ENCODE measurements around the gene KRTAP1-1.
"Not testable (repeated sequence)": the region's sequence is repeated elsewhere in the genome, so short reads cannot be mapped to it uniquely, and the experiment has no call there.

Gene KRTAP1-1

DNA sequence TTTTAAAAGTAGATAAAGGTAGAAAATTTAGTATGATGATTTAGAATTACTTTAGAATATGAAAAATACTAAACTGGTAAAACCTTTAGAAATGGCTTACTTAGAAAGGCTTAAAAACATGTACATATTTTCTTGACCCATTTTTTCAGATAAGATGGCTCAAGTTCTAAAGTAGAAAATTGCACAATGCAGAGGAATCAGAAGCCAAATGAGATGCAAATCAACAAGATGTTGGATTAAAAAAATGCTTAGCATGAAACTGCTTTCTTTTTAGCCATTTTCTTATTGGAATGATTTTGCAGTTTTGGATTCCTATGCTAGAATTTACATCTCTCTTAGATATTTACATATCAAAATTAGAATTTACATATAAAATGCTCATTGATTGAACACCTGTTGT is 30.8 kb downstream of the KRTAP1-1 start:
- no peak for DNase-seq

- no peak for DNase-seq
Observed at GRCh38 chr17:41009936-41010335, 31.3 kb downstream of the KRTAP1-1 start.

GRCh38 chr17:41009301-41009760 is 31.9 kb downstream of the KRTAP1-1 start:
- peak; percentile 46 for DNase-seq

DNA sequence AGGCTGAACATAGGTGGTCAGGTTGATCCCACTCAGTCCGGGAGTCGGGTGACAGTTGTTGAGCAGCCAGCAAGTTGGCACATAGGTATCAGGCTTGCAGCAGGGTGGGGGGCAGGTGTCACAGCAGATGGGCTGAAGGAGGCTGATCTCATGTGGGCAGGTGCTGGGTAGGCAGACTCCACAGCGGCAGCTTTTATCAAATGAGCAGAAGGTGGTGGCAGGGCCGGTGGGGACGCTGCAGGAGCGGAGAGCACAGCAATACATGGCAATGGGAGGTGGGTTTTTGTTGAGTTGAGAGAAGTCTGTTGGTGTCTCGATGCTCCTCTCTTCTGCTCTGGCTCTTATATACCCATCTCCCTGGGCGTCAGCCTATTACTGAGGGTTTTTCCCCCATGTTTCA is 32.4 kb downstream of the KRTAP1-1 start, which contains the start of gene KRTAP3-1:
Gene KRTAP3-1 (minus strand): TSS at position 318 of the 400 bp plus-strand sequence. CDS start 54 bp downstream, at position 264.
- DNase-seq: peak; percentile 83

GRCh38 chr17:41004397-41004796 is 36.9 kb downstream of the KRTAP1-1 start:
- peak; percentile 50 for DNase-seq

- DNase-seq: no peak
Observed at GRCh38 chr17:41003926-41004325, 37.3 kb downstream of the KRTAP1-1 start.

DNA sequence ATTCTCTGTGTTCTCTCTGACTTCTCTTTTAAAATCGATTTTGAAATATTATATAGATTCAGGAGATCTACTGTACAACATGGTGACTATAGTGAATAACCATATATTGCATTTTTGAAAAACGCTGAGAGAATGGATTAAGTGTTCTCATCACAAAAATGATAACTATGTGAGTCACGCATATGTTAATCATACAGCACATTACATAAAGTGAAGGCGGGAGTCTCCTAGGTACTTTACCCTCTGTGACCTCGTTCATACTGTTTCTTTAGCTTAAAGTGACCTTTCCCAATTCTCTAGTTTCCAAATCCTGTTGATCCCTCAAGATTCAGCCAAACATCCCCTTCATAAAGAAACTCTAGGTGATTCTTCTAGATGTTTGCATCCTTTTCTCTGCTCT is 38.4 kb downstream of the KRTAP1-1 start:
- no peak for DNase-seq

- DNase-seq: no peak
Observed at GRCh38 chr17:41001795-41002194, 39.5 kb downstream of the KRTAP1-1 start.

GRCh38 chr17:40999563-40999962 is 41.7 kb downstream of the KRTAP1-1 start, which contains the start of gene KRTAP3-2:
Gene KRTAP3-2 (minus strand): TSS chr17:40999906. CDS start chr17:40999853, 53 bp downstream.
- DNase-seq: not testable (repeated sequence)

DNA sequence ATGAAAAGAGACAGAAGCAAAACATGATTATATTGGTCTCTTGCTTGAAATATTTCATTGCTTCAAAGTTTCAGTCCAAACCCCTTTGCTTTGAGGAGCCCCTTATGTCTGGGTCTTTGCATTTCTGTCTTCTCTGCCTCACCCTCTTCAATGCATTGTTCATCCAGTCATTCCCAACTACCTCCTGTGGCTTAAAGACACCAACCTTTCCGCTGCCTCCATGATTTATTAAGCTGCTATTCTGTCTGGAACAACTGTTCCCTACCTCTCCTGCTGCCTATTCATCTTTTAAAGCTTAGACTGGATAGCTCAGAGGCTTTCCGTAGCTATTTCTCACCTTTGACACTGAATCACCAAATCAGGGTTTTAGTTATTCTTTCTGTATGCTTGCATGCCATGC is 43.9 kb downstream of the KRTAP1-1 start:
- DNase-seq: no peak

DNA sequence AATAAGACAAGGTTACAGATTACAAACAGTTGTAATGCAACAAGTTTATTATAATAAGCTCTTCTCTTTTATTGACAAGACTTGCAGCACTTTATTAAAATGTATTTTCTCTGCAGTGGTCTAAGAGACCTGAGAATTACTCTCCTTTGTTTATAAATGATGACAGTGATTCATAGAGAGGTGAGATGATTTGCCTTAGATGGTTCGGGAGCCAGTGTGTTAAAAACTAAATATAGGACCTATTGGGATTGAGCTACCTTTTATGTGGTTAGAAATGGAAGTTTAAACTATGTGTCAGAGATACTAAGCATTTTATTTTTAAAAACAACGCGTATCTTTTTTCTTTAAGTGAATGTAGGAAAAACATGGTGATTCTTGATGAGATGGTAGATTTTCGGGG is 44.4 kb downstream of the KRTAP1-1 start:
- no peak for DNase-seq

DNA sequence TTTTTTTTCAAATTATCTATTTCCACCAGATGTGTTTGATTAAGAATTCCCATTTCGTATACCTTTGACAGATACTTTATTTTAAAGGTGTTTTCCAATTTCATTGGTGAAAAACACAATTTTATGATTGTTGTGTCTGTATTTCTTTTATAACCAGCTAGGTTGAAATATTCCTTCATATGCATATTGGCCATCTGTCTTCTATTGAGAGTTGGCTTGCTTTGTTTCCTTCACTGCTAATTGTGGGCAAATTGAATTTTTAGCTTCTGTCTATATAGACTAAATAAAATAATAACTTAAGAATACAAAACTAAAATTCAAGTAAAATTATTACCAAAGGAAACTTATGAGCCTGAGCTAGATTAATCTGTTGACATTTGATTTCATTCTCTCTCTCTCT is 46.1 kb downstream of the KRTAP1-1 start:
- DNase-seq: no peak

- DNase-seq: no peak
Observed at GRCh38 chr17:40993839-40994238, 47.4 kb downstream of the KRTAP1-1 start, which contains the start of gene KRTAP3-3. Gene KRTAP3-3 (minus strand): TSS chr17:40994164. CDS start chr17:40994097, 67 bp downstream.

DNA sequence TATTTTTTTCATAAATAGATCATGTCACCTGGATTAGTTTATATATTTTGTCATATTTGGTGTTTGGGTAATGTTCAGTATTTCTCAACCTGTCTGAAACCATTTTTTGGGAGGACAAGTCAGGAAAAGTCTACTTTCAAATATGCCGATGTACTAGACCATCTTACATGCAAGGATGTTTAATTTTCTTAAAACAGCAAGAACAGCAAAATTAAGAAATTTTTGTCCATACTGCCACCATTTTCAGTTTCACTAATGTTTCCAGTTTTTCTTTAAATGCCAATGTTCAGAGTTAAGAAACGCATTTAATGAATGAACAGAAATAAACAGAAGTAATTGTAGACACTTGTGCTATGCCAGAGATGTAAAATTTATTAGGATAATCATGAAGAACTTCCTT is 48.2 kb downstream of the KRTAP1-1 start:
- DNase-seq: no peak

DNA sequence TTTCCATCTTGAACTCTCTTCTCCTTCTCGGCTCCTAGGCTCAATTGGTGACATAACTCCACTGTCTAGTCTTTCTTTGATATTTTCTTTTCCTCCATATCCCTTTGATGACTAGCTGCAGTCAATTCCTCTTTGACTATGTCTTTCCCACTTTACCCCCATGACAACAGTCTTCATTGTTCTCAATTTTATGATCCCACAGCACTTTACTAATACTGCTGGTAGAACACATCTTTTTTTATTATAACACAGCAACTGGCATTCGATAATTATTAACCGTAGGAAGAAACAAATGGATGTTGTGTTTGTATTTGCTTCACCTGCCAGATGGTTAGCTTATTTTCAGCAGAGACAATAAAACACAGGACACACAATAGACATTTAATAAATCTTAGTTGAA is 48.6 kb downstream of the KRTAP1-1 start:
- DNase-seq: no peak
